CD4-positive, alpha-beta T cell treated with Interferon alpha-2 for 1 hour (primary cell): ENCODE results near the gene INTS3.
"Not testable (repeated sequence)": the region's sequence is repeated elsewhere in the genome, so short reads cannot be mapped to it uniquely, and the experiment has no call there.

Source experiments
- DNase-seq, 2 donors: peaks; one replicate each; pipeline ENCODE4 v3.0.0-alpha.2; 2020 to 2022

Gene INTS3

DNA sequence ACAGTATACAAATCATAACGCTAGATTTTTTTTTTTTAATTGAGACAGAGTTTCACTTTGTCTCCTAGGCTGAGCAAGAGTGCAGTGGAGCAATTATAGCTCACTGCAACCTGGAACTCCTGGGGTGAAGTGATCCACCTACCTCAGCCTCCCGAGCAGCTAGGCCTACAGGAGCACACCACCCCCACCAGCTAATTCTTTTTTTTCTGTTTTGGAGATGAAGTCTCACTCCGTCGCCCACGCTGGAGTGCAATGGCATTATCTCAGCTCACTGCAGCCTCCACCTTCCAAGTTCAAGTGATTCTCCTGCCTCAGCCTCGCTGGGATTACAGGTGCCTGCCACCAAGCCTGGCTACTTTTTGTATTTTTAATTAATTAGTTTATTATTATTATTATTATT is 28.1 kb upstream of the INTS3 start:
- no peak for DNase-seq

GRCh38 chr1:153705484-153705883 is 22.4 kb upstream of the INTS3 start:
- DNase-seq, result no peak

GRCh38 chr1:153711026-153711425 is 16.8 kb upstream of the INTS3 start:
- DNase-seq, result no peak

GRCh38 chr1:153716211-153716610 is 11.6 kb upstream of the INTS3 start:
- not testable (repeated sequence) for DNase-seq

GRCh38 chr1:153717330-153717729 is 10.5 kb upstream of the INTS3 start:
- no peak for DNase-seq

- no peak for DNase-seq
Observed at GRCh38 chr1:153723687-153724086, 4.2 kb upstream of the INTS3 start.

DNA sequence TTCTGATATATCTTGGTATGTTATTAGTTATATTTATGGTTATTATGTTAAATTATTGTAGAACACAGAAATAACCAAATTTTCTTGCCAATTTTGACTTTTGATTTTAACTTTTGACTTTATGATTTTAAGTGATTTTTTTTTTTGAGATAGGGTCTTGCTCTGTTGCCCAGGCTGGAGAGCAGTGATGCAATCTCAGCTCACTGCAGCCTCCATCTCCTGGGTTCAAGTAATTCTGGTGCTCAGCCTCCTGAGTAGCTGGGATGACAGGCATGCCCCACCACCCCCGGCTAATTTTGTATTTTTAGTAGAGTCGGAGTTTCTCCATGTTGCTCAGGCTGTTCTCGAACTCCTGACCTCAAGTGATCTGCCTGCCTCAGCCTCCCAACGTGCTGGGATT is 3.2 kb upstream of the INTS3 start:
- DNase-seq, result not testable (repeated sequence)

- peak; percentile 4 to 21 for DNase-seq
Observed at GRCh38 chr1:153728305-153729066, 636 bp downstream of the INTS3 start.

DNA sequence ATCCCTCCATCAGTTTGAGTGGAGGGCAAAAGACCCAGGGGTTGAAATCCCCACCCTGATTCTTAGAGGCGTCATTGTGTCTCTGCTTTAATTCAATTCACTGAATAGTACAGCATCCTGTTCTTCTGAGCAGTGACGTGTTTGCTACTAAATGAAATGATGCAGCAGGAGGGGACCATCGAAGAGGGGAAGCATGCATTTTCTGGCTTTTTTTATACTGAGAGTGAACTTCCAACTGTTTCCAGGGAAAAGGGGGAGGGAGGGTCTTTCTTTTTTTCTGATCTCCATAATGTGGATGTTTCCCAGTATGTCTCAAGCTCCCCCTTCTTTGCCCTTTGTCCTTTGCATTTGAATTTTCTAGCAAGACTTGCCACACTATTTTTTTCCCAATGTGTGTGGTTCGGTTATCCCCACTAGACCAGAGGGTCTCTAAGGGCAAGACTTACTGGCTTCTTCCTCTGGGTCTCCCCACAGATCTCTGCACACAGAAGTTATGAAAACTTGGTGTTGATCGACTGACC is 2.7 kb downstream of the INTS3 start:
- DNase-seq, result no peak

GRCh38 chr1:153733970-153734369 is 6.1 kb downstream of the INTS3 start:
- no peak for DNase-seq

DNA sequence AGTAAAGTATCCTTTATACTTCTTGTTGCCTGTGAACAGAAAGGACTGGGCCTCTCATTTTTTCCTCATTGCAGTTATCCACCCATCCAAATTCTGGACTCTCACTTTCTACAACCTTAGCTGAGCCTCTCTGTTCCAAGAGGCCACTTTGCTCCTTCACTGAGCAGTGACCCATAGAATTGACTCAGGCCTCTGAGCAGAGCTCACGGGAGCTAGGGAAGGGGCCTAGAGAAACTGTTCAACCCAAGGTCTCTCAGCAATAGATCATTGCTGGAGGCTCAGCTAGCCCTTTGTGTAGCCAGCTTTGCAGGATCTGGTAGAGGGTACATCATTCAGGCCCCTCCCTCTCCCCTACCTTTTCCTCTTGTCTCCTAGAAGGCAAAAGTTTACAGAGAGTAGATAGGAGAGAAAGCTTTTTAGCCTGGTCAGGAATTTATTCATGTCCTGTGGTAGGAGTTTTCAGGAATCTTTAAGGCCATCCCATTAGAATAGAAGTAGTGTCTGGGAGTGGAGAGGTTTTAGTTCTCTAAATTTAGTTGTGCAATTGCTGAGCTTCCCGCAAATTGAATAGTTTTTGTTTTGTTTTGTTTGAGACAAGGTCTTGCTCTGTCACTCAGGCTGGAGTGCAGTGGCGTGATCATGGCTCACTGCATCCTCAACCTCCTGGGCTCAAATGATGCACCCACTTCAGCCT is 6.7 kb downstream of the INTS3 start:
- peak in 1 of 2 donors; percentile 41 for DNase-seq

DNA sequence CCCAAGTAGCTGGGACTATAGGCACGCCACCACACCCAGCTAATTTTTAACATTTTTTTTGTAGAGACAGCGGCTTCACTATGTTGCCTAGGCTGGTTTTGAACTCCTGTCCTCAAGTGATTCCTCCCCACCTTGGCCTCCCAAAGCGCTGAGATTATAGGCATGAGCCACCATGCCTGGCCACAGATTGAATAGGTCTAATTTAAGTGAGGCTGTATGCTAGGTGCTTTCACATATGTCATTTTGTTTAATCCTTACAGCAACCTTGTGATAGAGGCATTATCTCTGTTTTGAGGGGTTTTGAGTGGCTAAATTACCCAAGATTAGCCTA is 7.2 kb downstream of the INTS3 start:
- no peak for DNase-seq

DNA sequence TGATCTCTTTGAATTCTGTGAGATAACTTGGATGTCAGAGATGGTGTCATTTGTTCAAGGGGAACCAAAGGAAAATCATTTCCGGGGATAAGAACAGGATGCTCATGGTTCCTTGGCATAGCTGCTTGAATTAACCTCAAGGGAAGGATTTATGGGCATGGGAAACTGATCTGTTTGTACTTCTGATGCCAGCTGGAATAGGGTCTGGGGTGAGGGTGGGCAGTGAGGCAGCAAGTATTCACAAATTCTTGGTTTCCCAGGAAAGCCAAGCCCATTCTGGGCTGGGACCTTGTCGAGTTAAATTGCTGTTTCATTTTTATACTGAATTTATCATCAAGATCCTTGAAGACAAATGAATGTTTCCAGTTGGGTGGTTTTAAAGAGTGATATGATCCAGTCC is 14.1 kb downstream of the INTS3 start:
- no peak for DNase-seq

- peak in 1 of 2 donors; percentile 5 for DNase-seq
Observed at GRCh38 chr1:153742411-153743142, 14.7 kb downstream of the INTS3 start.

- DNase-seq, result no peak
Observed at GRCh38 chr1:153745417-153745816, 17.6 kb downstream of the INTS3 start.

GRCh38 chr1:153746174-153746573 is 18.3 kb downstream of the INTS3 start:
- no peak for DNase-seq

DNA sequence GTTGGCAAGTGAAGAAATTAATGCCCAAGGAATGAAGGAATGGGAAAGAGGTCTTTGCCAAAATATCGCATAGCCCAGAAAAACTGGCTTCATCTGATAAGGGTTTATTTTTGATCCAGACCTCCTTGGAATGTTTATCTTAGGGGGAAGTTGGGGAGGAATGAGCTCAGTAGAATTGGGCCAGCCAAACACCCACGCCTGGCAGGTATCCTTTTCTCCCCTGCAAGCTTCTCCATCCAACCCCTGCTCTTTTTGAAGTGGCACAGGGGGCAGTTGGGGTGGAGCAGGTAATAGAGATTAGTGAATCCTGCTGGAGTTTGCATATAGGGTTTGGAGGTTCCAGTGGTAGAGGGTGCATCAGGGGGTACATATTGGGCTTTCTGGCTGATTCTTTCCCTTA is 21.1 kb downstream of the INTS3 start:
- no peak for DNase-seq

DNA sequence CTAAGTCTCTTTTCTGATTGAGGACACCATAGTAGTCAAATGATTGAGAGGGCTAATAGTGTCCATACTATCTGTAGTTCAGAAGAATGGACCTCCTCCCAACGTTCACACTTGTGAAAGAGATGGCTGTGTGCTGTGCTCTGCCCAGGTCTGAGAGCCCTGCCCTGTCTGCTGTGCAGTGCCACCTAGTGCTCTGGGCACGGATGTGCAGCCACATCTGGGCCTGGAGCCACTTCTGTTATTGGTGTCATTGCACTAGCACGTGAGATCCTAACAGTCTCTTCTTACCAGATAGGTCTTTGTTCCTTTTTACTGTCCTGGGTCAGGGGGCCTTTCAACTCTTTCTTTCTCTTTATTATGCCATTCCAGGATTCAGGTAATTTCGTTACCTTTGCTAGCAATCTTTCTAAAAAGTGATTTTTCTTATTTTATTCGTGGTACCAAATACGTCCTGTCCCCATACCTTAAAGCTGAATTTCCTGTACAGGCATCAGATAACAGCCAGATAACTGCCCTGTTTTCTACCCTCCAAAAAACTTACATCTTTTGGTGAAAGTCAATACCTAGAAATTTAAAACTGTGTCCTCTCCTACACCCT is 21.7 kb downstream of the INTS3 start:
- peak; percentile 82 to 86 for DNase-seq

DNA sequence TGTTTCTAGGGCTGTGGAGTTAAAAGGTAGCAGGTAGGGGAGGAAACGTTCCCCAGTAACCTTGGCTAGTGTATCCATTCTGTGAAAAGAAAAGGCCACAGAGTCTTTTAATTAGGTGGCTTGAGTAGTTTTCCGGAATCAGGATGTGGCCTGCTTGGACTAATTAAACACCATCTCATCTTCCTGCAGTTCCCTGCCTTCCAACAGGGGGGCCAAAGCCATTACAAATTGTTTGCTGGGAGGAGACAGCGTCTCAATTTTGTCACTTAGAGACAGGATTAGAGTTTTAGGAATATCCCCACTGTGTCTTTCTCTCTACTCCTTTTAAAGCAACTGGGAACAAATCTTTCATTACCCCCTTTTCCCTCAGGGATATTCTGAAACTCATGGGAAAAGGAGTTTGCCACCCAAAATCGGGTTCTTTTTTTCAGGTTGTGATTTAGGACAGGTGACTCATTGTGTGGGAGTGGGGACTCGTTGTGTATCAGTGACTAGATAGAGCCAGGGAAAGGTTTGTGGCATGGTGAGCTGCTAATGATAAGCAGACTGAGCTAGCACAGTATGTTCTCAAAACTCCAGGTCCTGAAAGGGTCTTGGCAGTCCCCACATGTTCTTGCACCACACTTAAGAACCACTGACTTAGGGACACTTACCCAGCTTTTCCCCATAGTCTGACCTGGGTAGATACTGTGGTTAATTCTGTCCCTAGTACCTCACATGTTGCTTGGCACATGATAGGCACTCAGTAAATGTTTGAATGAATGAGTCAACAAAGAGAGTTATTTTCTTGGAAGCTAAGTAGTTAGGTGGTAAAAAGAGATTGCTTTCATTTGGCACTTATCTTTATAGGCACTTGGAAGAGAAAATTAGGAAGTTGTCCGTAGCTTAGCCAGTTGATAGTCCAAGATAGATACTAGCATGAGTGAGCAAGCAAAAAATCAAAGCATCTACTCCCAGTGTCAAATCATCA is 22.5 kb downstream of the INTS3 start:
- DNase-seq, result no peak

- no peak for DNase-seq
Observed at GRCh38 chr1:153752072-153752471, 24.2 kb downstream of the INTS3 start.

DNA sequence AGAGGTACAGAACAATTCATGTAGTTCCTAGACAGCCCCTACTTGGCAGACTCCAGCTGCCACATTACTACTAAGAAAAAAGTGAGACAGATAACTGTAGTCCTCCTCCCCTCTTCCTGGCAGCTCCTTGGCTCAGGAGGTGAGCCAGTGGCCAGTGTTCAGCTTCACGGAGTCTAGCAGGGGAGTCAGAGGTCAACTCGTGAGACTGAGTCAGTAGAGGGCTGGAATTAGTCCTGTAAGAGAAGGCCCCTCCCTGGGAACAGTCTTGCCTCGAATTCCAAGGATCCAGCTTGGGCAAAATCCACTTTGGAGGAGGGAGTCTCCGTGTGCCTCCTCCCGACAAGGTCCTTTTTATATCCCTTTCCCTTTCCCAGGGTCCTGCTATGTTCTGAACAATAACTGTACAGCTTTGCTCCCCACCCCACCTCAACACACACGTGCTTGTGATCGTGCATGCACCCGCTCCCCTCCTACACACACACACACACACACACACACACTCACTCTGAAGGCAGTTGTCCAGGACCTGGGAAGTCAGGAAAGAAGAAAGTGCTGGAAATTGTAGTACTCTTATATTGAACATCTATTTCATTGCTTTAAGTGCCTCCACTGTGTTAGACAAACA is 24.8 kb downstream of the INTS3 start:
- no peak for DNase-seq

DNA sequence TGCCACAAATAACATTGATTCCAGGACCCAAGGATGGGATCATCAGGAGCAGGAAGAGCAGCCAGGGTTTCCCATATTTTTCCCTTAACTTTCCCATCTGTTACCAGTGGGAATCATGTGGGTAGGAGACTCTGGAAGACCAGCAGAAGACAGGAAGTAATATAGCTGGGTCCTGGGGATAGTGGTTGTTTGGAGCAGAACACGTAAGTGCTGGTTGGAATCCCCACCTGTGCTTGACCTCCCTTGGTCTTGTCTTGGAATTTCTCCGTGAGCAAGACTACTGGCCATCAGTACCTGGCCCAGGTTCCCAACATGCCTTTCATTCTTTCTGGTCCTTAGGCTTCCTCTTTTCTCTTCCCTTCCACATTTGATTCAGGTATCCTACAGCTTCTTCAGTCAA is 26.4 kb downstream of the INTS3 start:
- no peak for DNase-seq
